Esophagus squamous epithelium (tissue), 4 donors: ENCODE results near the gene GBGT1.

Experiments used
- CTCF ChIP-seq, 6 experiments: fragments of 450-650 bp in 4 of 6; fragments of 200-600 bp in 2 of 6; sonication (generic) in 2 of 6; IDR thresholded peaks; one replicate each; pipeline ENCODE4 v1.5.1; 2016 to 2019; ENCODE audit warnings: antibody characterized with exemption in 6 of 6, mild to moderate bottlenecking in 4 of 6, moderate library complexity in 4 of 6
- POLR2A ChIP-seq, 4 donors: fragments of 450-650 bp; IDR thresholded peaks; one replicate each; pipeline ENCODE4 v1.6.1; 2017; ENCODE audit warnings: antibody characterized with exemption in 4 of 4, mild to moderate bottlenecking in 4 of 4, moderate library complexity in 3 of 4

GRCh38 chr9:133166392-133166791 is 2.7 kb upstream of the GBGT1 start:
- TF ChIP-seq CTCF (IDR thresholded peaks at IDR 0.05) (no peak), POLR2A (IDR thresholded peaks at IDR 0.05) (no peak)
